HepG2 (cell line): ENCODE data around the gene SAMD13. TPM values are rescaled to one million over a fixed set of nuclear protein-coding genes. Genes with fewer than 3 reads are reported as not detected.

ENCODE experiments used
- ATAC-seq: fragments of 200-7000 bp; cut with Tn5 transposase; 3 replicates; pipeline ENCODE4 v1.9.1; 2020; ENCODE audit warnings: mild to moderate bottlenecking, moderate library complexity
- BruUV-seq: library from RNA; stranded (reverse); fragments of 400-500 nt; replicated peaks from 2 replicates; lab custom pipeline; 2021; lab: Mats Ljungman, UMichigan
- CTCF ChIA-PET: fragments of 300-600 bp; formaldehyde crosslinking; extraction: SDS; loops from one replicate; lab custom pipeline; 2021; ENCODE audit warnings: low total read pairs, inconsistent platforms, low intra/inter-chr PET ratio; lab: Yijun Ruan, JAX
- POLR2A ChIA-PET: fragments of 350-600 bp; sonication (Branson Sonifier 250); formaldehyde crosslinking; loops from one replicate; lab custom pipeline; 2020; ENCODE audit warnings: antibody characterized with exemption, inconsistent platforms; lab: Yijun Ruan, JAX
- DNase-seq: peaks from one replicate; pipeline ENCODE4 v3.0.0-alpha.2; 2015; ENCODE audit warnings: low spot score
- FAIRE-seq: peaks from 3 replicates; lab custom pipeline; 2011; peaks lifted over from hg19 to GRCh38; lab: Jason Lieb, UNC
- H2AFZ ChIP-seq: one replicate; pipeline ENCODE4 v1.6.1; 2011; ENCODE audit warnings: low read length, inconsistent platforms
- H3K27ac ChIP-seq: fragments of 300-600 bp; 3 replicates; pipeline ENCODE4 v1.8.0; 2011; ENCODE audit warnings: mixed run types, mild to moderate bottlenecking, mixed read lengths, low read length, inconsistent platforms; ENCODE audit not compliant: insufficient read depth; ENCODE audit errors: extremely low read length
- H3K27me3 ChIP-seq, 2 experiments: fragments of 200-600 bp in 1 of 2; 2 replicates in 1 of 2; 3 replicates in 1 of 2; pipeline versions ENCODE4 v1.6.0 to v1.8.0; 2011; ENCODE audit warnings: low read length in 2 of 2, mild to moderate bottlenecking in 2 of 2, moderate library complexity in 2 of 2, inconsistent platforms in 1 of 2; ENCODE audit not compliant: insufficient read depth in 2 of 2, control insufficient read depth in 1 of 2
- H3K36me3 ChIP-seq, 2 experiments: fragments of 200-600 bp in 1 of 2; replicated peaks in 1 of 2; 2 replicates in 1 of 2; 3 replicates in 1 of 2; pipeline versions ENCODE4 v1.5.1 to v1.8.0; 2011; ENCODE audit warnings: low read length in 2 of 2, inconsistent platforms in 1 of 2; ENCODE audit not compliant: insufficient read depth in 2 of 2, control insufficient read depth in 1 of 2
- H3K4me1 ChIP-seq: 2 replicates; pipeline ENCODE4 v1.5.1; 2012; ENCODE audit warnings: low read length, inconsistent platforms; ENCODE audit not compliant: insufficient read depth
- H3K4me2 ChIP-seq: 2 replicates; pipeline ENCODE4 v1.6.0; 2011; ENCODE audit warnings: low read depth, low read length, inconsistent platforms
- H3K4me3 ChIP-seq, 3 experiments: fragments of 200-600 bp in 1 of 3; sonication (generic), shearing (Covaris generic) in 1 of 3; replicated peaks in 1 of 3; 2 replicates each; pipeline ENCODE4 v1.5.1; 2011 to 2016; ENCODE audit warnings: low read length in 3 of 3, inconsistent platforms in 2 of 3, low read depth in 2 of 3, mild to moderate bottlenecking in 2 of 3, control low read depth in 1 of 3, mixed read lengths in 1 of 3; ENCODE audit not compliant: insufficient read depth in 1 of 3
- H3K79me2 ChIP-seq: one replicate; pipeline ENCODE4 v1.6.1; 2011; ENCODE audit warnings: low read length, inconsistent platforms; ENCODE audit not compliant: insufficient read depth
- H3K9ac ChIP-seq: 2 replicates; pipeline ENCODE4 v1.6.0; 2011; ENCODE audit warnings: mild to moderate bottlenecking, low read depth, low read length, inconsistent platforms; ENCODE audit not compliant: insufficient read depth
- H3K9me3 ChIP-seq: 2 replicates; pipeline ENCODE4 v1.5.1; 2012; ENCODE audit warnings: mild to moderate bottlenecking, low read length
- H4K20me1 ChIP-seq: 2 replicates; pipeline ENCODE4 v1.6.0; 2011; ENCODE audit warnings: inconsistent platforms, mild to moderate bottlenecking, low read length, moderate library complexity; ENCODE audit not compliant: insufficient read depth
- CREB1 ChIP-seq, 2 experiments: fragments of 450-650 bp in 1 of 2; IDR thresholded peaks; 2 replicates each; pipeline ENCODE4 v1.6.1; 2016 to 2017; ENCODE audit warnings: control low read depth in 1 of 2, mild to moderate bottlenecking in 1 of 2, missing compliant biosample characterization in 1 of 2, missing genetic modification characterization in 1 of 2
- GLI4 ChIP-seq: sonication (generic); formaldehyde crosslinking; IDR thresholded peaks from 2 replicates; pipeline ENCODE4 v1.5.1; 2020; ENCODE audit warnings: missing genetic modification reagents, mild to moderate bottlenecking, moderate library complexity, borderline replicate concordance
- HDAC2 ChIP-seq: sonication (generic); formaldehyde crosslinking; IDR thresholded peaks from 2 replicates; pipeline ENCODE4 v1.4.0; 2020; ENCODE audit warnings: missing genetic modification reagents
- MAF1 ChIP-seq: sonication (generic); formaldehyde crosslinking; IDR thresholded peaks from 2 replicates; pipeline ENCODE4 v1.5.0; 2020; ENCODE audit warnings: missing genetic modification reagents, borderline replicate concordance
- MIER3 ChIP-seq: IDR thresholded peaks from 2 replicates; pipeline ENCODE4 v1.6.1; 2016; ENCODE audit warnings: missing compliant biosample characterization, borderline replicate concordance
- MYPOP ChIP-seq: sonication (generic); formaldehyde crosslinking; IDR thresholded peaks from 2 replicates; pipeline ENCODE4 v1.8.1; 2023; ENCODE audit warnings: mild to moderate bottlenecking, moderate library complexity, missing genetic modification reagents
- PCBP1 ChIP-seq: fragments of 200-400 bp; formaldehyde crosslinking; IDR thresholded peaks from 2 replicates; pipeline ENCODE4 v1.6.1; 2017; ENCODE audit warnings: mild to moderate bottlenecking, low read depth, low read length, borderline replicate concordance
- SPEN ChIP-seq: sonication (generic); formaldehyde crosslinking; IDR thresholded peaks from 2 replicates; pipeline ENCODE4 v1.5.1; 2020; ENCODE audit warnings: low read depth, mild to moderate bottlenecking, missing genetic modification reagents
- ZNF17 ChIP-seq: sonication (generic); formaldehyde crosslinking; IDR thresholded peaks from 2 replicates; pipeline ENCODE4 v1.5.0; 2020; ENCODE audit warnings: mild to moderate bottlenecking, missing genetic modification reagents
- WGBS: methylation state at CpG from one replicate; pipeline ENCODE4 v1.1.6; 2017; ENCODE audit warnings: low lambda C conversion rate; 5-methylcytosine and 5-hydroxymethylcytosine counted together
- in situ Hi-C: cut with HindIII; loops from 2 replicates; pipeline ENCODE4 v1.10.0; 2017; ENCODE audit warnings: low pct_unique_long_range_greater_than_20kb; ENCODE audit not compliant: extremely low pct_ligation_motif_present
- intact Hi-C: fragments of 100-400 bp; cut with micrococcal nuclease; formaldehyde crosslinking; loops from one replicate; pipeline ENCODE4 v1.10.0; 2022; ENCODE audit not compliant: unreplicated experiment
- polyA plus RNA-seq, 8 experiments: library from polyadenylated mRNA; depleted of rRNA in 3 of 8; stranded (reverse) in 7 of 8; unstranded in 1 of 8; fragments of >200 nt; fragmentation: Illumina TruSeq in 4 of 8; extraction: Trizol in 4 of 8; gene quantifications; 2 replicates each; pipeline versions ENCODE4 v1.2.1 to v1.2.3, GENCODE V29; 2011 to 2016; ENCODE audit warnings: low read depth in 4 of 8, missing spikeins in 1 of 8, mixed read lengths in 1 of 8; ENCODE audit not compliant: insufficient read depth in 1 of 8
- total RNA-seq, 5 experiments: library from RNA; depleted of rRNA; stranded (reverse); fragments of >200 nt; fragmentation: Illumina TruSeq; extraction: Trizol; gene quantifications; 2 replicates each; pipeline ENCODE4 v1.2.3, GENCODE V29; 2016; ENCODE audit warnings: low read depth in 1 of 5

Gene SAMD13
- total and polyA plus RNA-seq, 2 of the 13 experiments (the other 11 are each of a cell fraction or from before 2014, with no cell fraction given) = 0.09 to 0.18 TPM

DNA sequence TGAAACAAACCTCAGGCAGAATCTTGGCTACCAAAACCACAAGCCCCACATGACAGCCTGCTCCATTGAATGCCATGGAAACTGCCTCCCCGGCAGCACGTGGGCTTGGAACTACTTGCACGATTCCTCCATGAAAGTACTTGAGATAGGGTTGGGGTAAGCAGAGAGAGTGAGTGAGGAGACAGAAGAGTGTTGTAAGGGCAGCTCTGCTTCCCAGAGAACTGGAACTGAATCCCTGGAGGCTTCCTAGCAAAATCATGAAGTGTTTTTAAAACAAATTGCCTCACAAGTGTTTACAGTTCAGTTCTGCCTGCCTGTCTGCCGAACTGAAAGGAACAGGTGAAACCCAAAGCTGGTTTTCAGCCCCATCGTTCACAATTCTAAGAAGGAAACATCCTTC is 61.5 kb downstream of the SAMD13 start:
- DNase-seq (no peak), FAIRE-seq (no peak)
- BruUV-seq = no TSS peak
- no peak overlapping the region for H3K27ac ChIP-seq
- no peaks in the 10 kb centered on the region; a peak in 1 of 5 replicates for H3K27me3 ChIP-seq
- no peak overlapping the region for H2AFZ ChIP-seq
- no peaks in the 10 kb centered on the region for H3K79me2 ChIP-seq
- 0 out of 2 replicates have a peak, but pooled peaks cover 6% of the 10 kb centered on the region for H3K4me1 ChIP-seq
- no peaks in the 10 kb centered on the region for H4K20me1 ChIP-seq
- in situ Hi-C loops = no loop called here
- WGBS = 11% methylated on average over 5 of the region's 5 CpGs
- no peaks in the 10 kb centered on the region for H3K36me3 ChIP-seq
- POLR2A ChIA-PET = no interaction called here
- no peaks in the 10 kb centered on the region for H3K9me3 ChIP-seq
- intact Hi-C loops = no loop called here
- TF ChIP-seq ZNF17 (CRISPR knock-in tag) (no peak), MAF1 (CRISPR knock-in tag) (no peak)
- TF ChIP-seq, all 625 proteins: peak for 0
- CTCF ChIA-PET = no interaction called here
- no peak overlapping the region for H3K4me2 ChIP-seq
- ATAC-seq = no peak
- no peak overlapping the region for H3K4me3 ChIP-seq
- H3K9ac ChIP-seq = no peak overlapping the region

DNA sequence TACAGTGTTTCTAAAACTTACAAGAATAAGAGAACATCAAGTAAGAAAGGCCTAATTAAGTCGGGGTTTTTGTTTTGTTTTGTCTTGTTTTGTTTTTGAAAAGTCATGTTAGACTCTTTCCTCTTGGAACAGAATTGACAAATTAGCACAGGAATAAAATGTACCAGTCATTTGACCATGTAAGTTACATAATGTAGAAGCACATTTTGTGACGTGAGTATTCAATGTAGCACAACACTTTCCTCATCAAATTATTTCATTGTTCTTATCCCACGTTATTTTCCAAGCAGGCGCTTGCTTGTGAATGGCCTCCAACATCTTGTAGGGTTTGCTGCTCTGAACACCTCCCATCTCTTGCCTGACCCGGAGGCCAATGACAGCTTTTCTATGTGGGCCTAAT is 62.1 kb downstream of the SAMD13 start:
- H4K20me1 ChIP-seq = no peaks in the 10 kb centered on the region
- WGBS = 35% methylated on average over 5 of the region's 5 CpGs
- H3K27me3 ChIP-seq = no peaks in the 10 kb centered on the region; a peak in 1 of 5 replicates
- H3K27ac ChIP-seq = no peak overlapping the region
- no peak overlapping the region for H3K4me3 ChIP-seq
- DNase-seq = no peak
- in situ Hi-C loops (no loop called here), intact Hi-C loops (no loop called here)
- no peak for ATAC-seq
- ChIA-PET CTCF (no interaction called here), POLR2A (no interaction called here)
- FAIRE-seq = no peak
- H2AFZ ChIP-seq = no peak overlapping the region
- H3K79me2 ChIP-seq = no peaks in the 10 kb centered on the region
- H3K36me3 ChIP-seq = no peaks in the 10 kb centered on the region
- H3K9me3 ChIP-seq = no peaks in the 10 kb centered on the region
- H3K4me1 ChIP-seq = 0 out of 2 replicates have a peak, but pooled peaks cover 6% of the 10 kb centered on the region
- TF ChIP-seq PCBP1 = no peak
- TF ChIP-seq MYPOP (CRISPR knock-in tag) = no peak
- TF ChIP-seq HDAC2 (CRISPR knock-in tag) = no peak
- no peak for TF ChIP-seq GLI4 (CRISPR knock-in tag)
- TF ChIP-seq MIER3 (CRISPR knock-in tag) = no peak
- peak; percentile 26; the same call in 1 of the 2 replicates for TF ChIP-seq CREB1 (IDR thresholded peaks at IDR 0.05)
- no peak for TF ChIP-seq CREB1 (CRISPR knock-in tag; IDR thresholded peaks at IDR 0.05)
- no peak for TF ChIP-seq SPEN
- BruUV-seq = no TSS peak
- H3K4me2 ChIP-seq = no peak overlapping the region
- H3K9ac ChIP-seq = no peak overlapping the region
